Skeletal muscle cell (primary cell): ENCODE results near the gene NPHP1.
"Not testable (repeated sequence)": the region's sequence is repeated elsewhere in the genome, so short reads cannot be mapped to it uniquely, and the experiment has no call there.

Source experiments
- DNase-seq: peaks from one replicate; pipeline ENCODE4 v3.0.0-alpha.2; 2010; ENCODE audit warnings: low read depth
- H3K4me3 ChIP-seq: 2 replicates; pipeline ENCODE4 v1.5.1; 2011; ENCODE audit warnings: low read depth, mild to moderate bottlenecking, control low read depth, low read length, moderate library complexity

NPHP1 gene

GRCh38 chr2:110107092-110108079 is 97.4 kb downstream of the NPHP1 start:
- no peak for DNase-seq
- H3K4me3 ChIP-seq: no peak overlapping the region

GRCh38 chr2:110106642-110107041 is 98.2 kb downstream of the NPHP1 start:
- DNase-seq: peak; percentile 44
- H3K4me3 ChIP-seq: no peak overlapping the region

GRCh38 chr2:110105608-110106467 is 99.0 kb downstream of the NPHP1 start:
- DNase-seq: no peak
- no peak overlapping the region for H3K4me3 ChIP-seq

GRCh38 chr2:110105183-110105582 is 99.6 kb downstream of the NPHP1 start:
- H3K4me3 ChIP-seq: no peak overlapping the region
- DNase-seq: no peak

- DNase-seq: no peak
- no peak overlapping the region for H3K4me3 ChIP-seq
These were observed 100.6 kb downstream of the NPHP1 start for GRCh38 chr2:110104025-110104771.

- no peak overlapping the region for H3K4me3 ChIP-seq
- no peak for DNase-seq
These were observed 101.5 kb downstream of the NPHP1 start for GRCh38 chr2:110103061-110103961.

GRCh38 chr2:110101901-110102803 is 102.7 kb downstream of the NPHP1 start:
- no peak overlapping the region for H3K4me3 ChIP-seq
- no peak for DNase-seq

GRCh38 chr2:110101280-110101844 is 103.5 kb downstream of the NPHP1 start:
- DNase-seq: peak; percentile 100
- no peak overlapping the region for H3K4me3 ChIP-seq

GRCh38 chr2:110100880-110101279 is 103.9 kb downstream of the NPHP1 start:
- H3K4me3 ChIP-seq, DNase-seq: not testable (repeated sequence)

- no peak for DNase-seq
- H3K4me3 ChIP-seq: no peak overlapping the region
These were observed 104.3 kb downstream of the NPHP1 start for GRCh38 chr2:110100480-110100879.

GRCh38 chr2:110099471-110100225 is 105.2 kb downstream of the NPHP1 start:
- H3K4me3 ChIP-seq: no peak overlapping the region

GRCh38 chr2:110099038-110099425 is 105.8 kb downstream of the NPHP1 start:
- no peak for DNase-seq
- no peak overlapping the region for H3K4me3 ChIP-seq

More at GRCh38 chr2:110099471-110100225, 105.2 kb downstream of the NPHP1 start:
- DNase-seq: no peak

- no peak overlapping the region for H3K4me3 ChIP-seq
- DNase-seq: no peak
These were observed 107.2 kb downstream of the NPHP1 start for GRCh38 chr2:110097506-110098220.

GRCh38 chr2:110095994-110096633 is 108.7 kb downstream of the NPHP1 start:
- DNase-seq: no peak
- H3K4me3 ChIP-seq: no peak overlapping the region

GRCh38 chr2:110094884-110095534 is 109.8 kb downstream of the NPHP1 start:
- DNase-seq: not testable (repeated sequence)

More at GRCh38 chr2:110094884-110095534, 109.8 kb downstream of the NPHP1 start:
- not testable (repeated sequence) for H3K4me3 ChIP-seq
